A549 (cell line): ENCODE results near the gene GMDS. TPM values are rescaled to one million over a fixed set of nuclear protein-coding genes. Genes with fewer than 3 reads are reported as not detected.

Experiments used
- ATAC-seq, 2 experiments: fragments of 200-7000 bp in 1 of 2; fragments of >200 bp in 1 of 2; cut with Nextera tagmentation in 1 of 2; cut with Tn5 transposase in 1 of 2; 3 replicates each; pipeline versions ENCODE4 v1.8.0 to v1.9.1; 2018 to 2020; ENCODE audit warnings: mild to moderate bottlenecking in 1 of 2, moderate library complexity in 1 of 2
- CTCF ChIA-PET: fragments of 300-600 bp; sonication (Branson Sonifier 250); formaldehyde crosslinking; extraction: SDS; loops from one replicate; lab custom pipeline; 2021; ENCODE audit warnings: antibody characterized with exemption, inconsistent platforms; lab: Yijun Ruan, JAX
- POLR2A ChIA-PET: fragments of 350-600 bp; formaldehyde crosslinking; extraction: SDS; loops from one replicate; lab custom pipeline; 2021; ENCODE audit warnings: antibody characterized with exemption, inconsistent platforms; lab: Yijun Ruan, JAX
- DNase-seq, 2 experiments: peaks; one replicate each; pipeline versions ENCODE4 v3.0.0 to v3.0.0-alpha.2; 2011 to 2016; ENCODE audit warnings: low read depth in 1 of 2, low spot score in 1 of 2
- FAIRE-seq: peaks from 2 replicates; lab custom pipeline; 2011; peaks lifted over from hg19 to GRCh38; lab: Jason Lieb, UNC
- H3K27ac ChIP-seq, 2 experiments: fragments of >200 bp; sonication (Bioruptor Twin); formaldehyde crosslinking; 3 replicates each; pipeline ENCODE4 v1.5.1; 2016 to 2017
- H3K4me1 ChIP-seq: fragments of >200 bp; sonication (Bioruptor Twin); formaldehyde crosslinking; 3 replicates; pipeline ENCODE4 v1.6.1; 2016
- H3K4me2 ChIP-seq: fragments of >200 bp; sonication (Bioruptor Twin); formaldehyde crosslinking; 3 replicates; pipeline ENCODE4 v1.6.1; 2016
- H3K4me3 ChIP-seq: fragments of >200 bp; sonication (Bioruptor Twin); formaldehyde crosslinking; 3 replicates; pipeline ENCODE4 v1.5.1; 2016
- H3K9me3 ChIP-seq: fragments of >200 bp; sonication (Bioruptor Twin); formaldehyde crosslinking; 3 replicates; pipeline ENCODE4 v1.6.1; 2016
- BCL3 ChIP-seq: fragments of >200 bp; sonication (Bioruptor Twin); formaldehyde crosslinking; IDR thresholded peaks from 3 replicates; pipeline ENCODE4 v1.6.1; 2016
- CHD2 ChIP-seq: fragments of 150-350 bp; IDR thresholded peaks from 2 replicates; pipeline ENCODE4 v1.6.1; 2014; ENCODE audit warnings: low read length; ENCODE audit not compliant: partially characterized antibody
- EP300 ChIP-seq, 2 experiments: fragments of >200 bp; sonication (Bioruptor Twin); formaldehyde crosslinking; IDR thresholded peaks; 2 replicates in 1 of 2; 3 replicates in 1 of 2; pipeline ENCODE4 v1.6.1; 2016 to 2017
- ESRRA ChIP-seq: fragments of 150-350 bp; IDR thresholded peaks from 2 replicates; pipeline ENCODE4 v1.6.1; 2014; ENCODE audit warnings: mild to moderate bottlenecking, low read length, borderline replicate concordance
- HDAC2 ChIP-seq: fragments of 200-600 bp; sonication (generic); IDR thresholded peaks from 2 replicates; pipeline ENCODE4 v1.6.1; 2016
- HMGXB4 ChIP-seq: fragments of 250-450 bp; sonication (Bioruptor Pico); IDR thresholded peaks from 2 replicates; pipeline ENCODE4 v1.5.0; 2021; ENCODE audit warnings: mild to moderate bottlenecking, moderate library complexity, borderline replicate concordance
- HOXB13 ChIP-seq: fragments of 250-450 bp; sonication (Bioruptor Pico); IDR thresholded peaks from 2 replicates; pipeline ENCODE4 v1.5.0; 2020; ENCODE audit warnings: low read depth, mild to moderate bottlenecking, moderate library complexity
- JUN ChIP-seq, 2 experiments: fragments of >200 bp; sonication (Bioruptor Twin); formaldehyde crosslinking; IDR thresholded peaks; 2 replicates in 1 of 2; 3 replicates in 1 of 2; pipeline ENCODE4 v1.6.1; 2016 to 2017
- JUNB ChIP-seq: fragments of >200 bp; sonication (Bioruptor Twin); formaldehyde crosslinking; IDR thresholded peaks from 2 replicates; pipeline ENCODE4 v1.6.1; 2016
- MAZ ChIP-seq: fragments of 150-350 bp; IDR thresholded peaks from 2 replicates; pipeline ENCODE4 v1.6.1; 2014; ENCODE audit warnings: antibody characterized with exemption, low read depth, low read length, borderline replicate concordance
- NPAS2 ChIP-seq: fragments of 250-450 bp; sonication (Bioruptor Pico); IDR thresholded peaks from 2 replicates; pipeline ENCODE4 v1.8.0; 2022; ENCODE audit warnings: mild to moderate bottlenecking, moderate library complexity, borderline replicate concordance
- PHF8 ChIP-seq: fragments of 200-600 bp; sonication (generic); IDR thresholded peaks from 2 replicates; pipeline ENCODE4 v1.6.1; 2016; ENCODE audit warnings: low read depth, mild to moderate bottlenecking, antibody characterized with exemption, moderate library complexity, borderline replicate concordance
- POLR2AphosphoS2 ChIP-seq: conservative IDR thresholded peaks from 2 replicates; pipeline ENCODE4 v1.6.1; 2012; ENCODE audit warnings: low read length, improper control_type of control experiment, inconsistent platforms
- RCOR1 ChIP-seq: fragments of 150-350 bp; IDR thresholded peaks from 2 replicates; pipeline ENCODE4 v1.6.1; 2014; ENCODE audit warnings: antibody characterized with exemption, low read length, low read depth
- REST ChIP-seq: fragments of 200-600 bp; sonication (generic); IDR thresholded peaks from 2 replicates; pipeline ENCODE4 v1.6.1; 2016; ENCODE audit warnings: antibody characterized with exemption, mild to moderate bottlenecking, moderate library complexity
- RFX5 ChIP-seq: fragments of 450-650 bp; IDR thresholded peaks from 2 replicates; pipeline ENCODE4 v1.7.1; 2014; ENCODE audit warnings: antibody characterized with exemption, mild to moderate bottlenecking, moderate library complexity
- SREBF2 ChIP-seq: fragments of 450-650 bp; IDR thresholded peaks from 2 replicates; pipeline ENCODE4 v1.6.1; 2014; ENCODE audit warnings: mild to moderate bottlenecking, moderate library complexity
- ZFP36 ChIP-seq: fragments of 450-650 bp; IDR thresholded peaks from 2 replicates; pipeline ENCODE4 v1.6.1; 2014; ENCODE audit warnings: borderline replicate concordance; ENCODE audit not compliant: partially characterized antibody
- ZNF302 ChIP-seq: fragments of 250-450 bp; sonication (Bioruptor Pico); IDR thresholded peaks from 2 replicates; pipeline ENCODE4 v1.9.0; 2021; ENCODE audit warnings: inconsistent platforms, mild to moderate bottlenecking, moderate library complexity
- WGBS: methylation state at CpG from one replicate; pipeline ENCODE4 v1.1.6; 2017; ENCODE audit errors: missing lambda C conversion rate; 5-methylcytosine and 5-hydroxymethylcytosine counted together
- polyA plus RNA-seq, 4 experiments: library from polyadenylated mRNA; depleted of rRNA in 3 of 4; stranded (reverse); fragments of >200 nt; fragmentation: RNase III in 1 of 4; extraction: RNeasy Plus Mini Kit Qiagen cat#74134 plus additional on column Dnase treatment in 1 of 4; gene quantifications; 2 replicates in 3 of 4; 3 replicates in 1 of 4; pipeline ENCODE4 v1.2.3, GENCODE V29; 2011 to 2017

Gene GMDS
- polyA plus RNA-seq, 2 of the 4 experiments (the other 2 are of a cell fraction) = 9.9 to 12.4 TPM

GRCh38 chr6:1781817-1782184, 463.6 kb downstream of the GMDS start (continued):
- no peak for TF ChIP-seq BCL3
- TF ChIP-seq JUNB = no peak
- TF ChIP-seq, all 56 proteins: peak for 0

- POLR2A ChIA-PET = no interaction called here
- FAIRE-seq (no peak), ATAC-seq (no peak), DNase-seq (no peak)
- Histone ChIP-seq H3K4me1 (no peaks in the 10 kb centered on the region), H3K4me3 (no peak overlapping the region), H3K27ac (no peak overlapping the region), H3K4me2 (no peak overlapping the region), H3K9me3 (no peaks in the 10 kb centered on the region)
- CTCF ChIA-PET = no interaction called here
- 84% methylated on average over 8 of the region's 11 CpGs for WGBS
- TF ChIP-seq REST (no peak), HMGXB4 (CRISPR knock-in tag) (no peak), RCOR1 (no peak), JUN (IDR thresholded peaks at IDR 0.05) (no peak), MAZ (no peak), CHD2 (no peak), NPAS2 (no peak), EP300 (IDR thresholded peaks at IDR 0.05) (no peak), POLR2AphosphoS2 (no peak), SREBF2 (no peak), RFX5 (no peak), HDAC2 (no peak), ESRRA (no peak), ZFP36 (no peak), HOXB13 (CRISPR knock-in tag) (no peak), PHF8 (no peak), ZNF302 (CRISPR knock-in tag) (no peak)
Measured at GRCh38 chr6:1781152-1781816, 464.1 kb downstream of the GMDS start.
